GM18868 (cell line): Measurements from ENCODE around the gene FOXF1.

ENCODE experiments used
- ATAC-seq: cut with Tn5 transposase; IDR thresholded peaks from one replicate; pipeline ENCODE4 v1.9.1; 2021; ENCODE audit warnings: mild to moderate bottlenecking, moderate library complexity; ENCODE audit not compliant: unreplicated experiment

The FOXF1 gene

GRCh38 chr16:86492267-86492960 lies 17.9 kb upstream of the FOXF1 start:
- no peak for ATAC-seq

GRCh38 chr16:86492961-86493629 lies 17.2 kb upstream of the FOXF1 start:
- no peak for ATAC-seq

GRCh38 chr16:86494039-86494564 lies 16.2 kb upstream of the FOXF1 start:
- ATAC-seq = no peak

- ATAC-seq = no peak
Observed at GRCh38 chr16:86494565-86495356, 15.6 kb upstream of the FOXF1 start.

- no peak for ATAC-seq
Observed at GRCh38 chr16:86495357-86495701, 15.0 kb upstream of the FOXF1 start.

- no peak for ATAC-seq
Observed at GRCh38 chr16:86495756-86496261, 14.5 kb upstream of the FOXF1 start.

- no peak for ATAC-seq
Observed at GRCh38 chr16:86496262-86496928, 13.9 kb upstream of the FOXF1 start.

GRCh38 chr16:86496929-86497461 lies 13.3 kb upstream of the FOXF1 start:
- ATAC-seq = no peak

- ATAC-seq = no peak
Observed at GRCh38 chr16:86497551-86498021, 12.7 kb upstream of the FOXF1 start.

DNA sequence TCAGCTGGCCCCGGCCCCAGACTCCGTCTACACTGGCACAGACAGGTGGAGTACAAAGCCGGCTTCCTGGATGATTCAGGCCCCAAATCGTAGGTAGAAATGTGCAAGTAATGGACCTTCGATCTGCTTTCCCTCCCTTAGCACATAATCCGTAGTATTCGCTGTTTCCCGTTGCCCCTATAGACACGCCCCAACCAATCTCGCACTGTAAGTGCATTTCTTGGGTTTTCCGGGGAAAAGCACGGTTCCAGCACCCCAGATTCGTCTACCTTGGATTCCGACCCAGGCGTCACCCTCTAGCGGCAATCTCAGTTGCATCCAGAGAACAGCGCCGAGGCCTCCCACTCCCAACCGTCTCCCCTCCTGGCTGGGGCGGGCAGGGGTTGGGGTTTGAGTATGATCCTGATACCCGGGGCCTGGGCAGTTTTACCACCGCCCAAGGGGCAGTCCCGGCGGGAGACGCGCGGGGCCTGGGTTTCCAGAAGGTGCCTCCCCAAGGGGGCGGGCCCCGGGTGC lies 12.1 kb upstream of the FOXF1 start:
- no peak for ATAC-seq

GRCh38 chr16:86498671-86499439 lies 11.5 kb upstream of the FOXF1 start:
- ATAC-seq = no peak

DNA sequence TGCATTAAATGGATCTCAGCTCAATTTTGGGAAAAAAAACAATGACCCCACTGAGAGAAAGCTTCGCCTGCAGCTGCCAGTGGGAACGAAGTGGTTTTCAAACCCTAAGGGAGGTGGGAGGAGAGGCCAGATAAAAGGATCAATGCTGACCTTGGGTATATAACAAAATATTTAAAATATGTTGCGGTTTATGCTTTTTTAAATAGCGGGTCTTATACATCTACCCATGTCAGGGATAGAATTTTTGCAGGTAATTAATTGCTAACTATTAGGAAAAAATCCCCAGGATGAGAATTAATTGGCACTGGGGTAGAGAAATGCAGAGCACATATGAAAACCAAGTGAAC lies 10.9 kb upstream of the FOXF1 start:
- ATAC-seq = no peak

DNA sequence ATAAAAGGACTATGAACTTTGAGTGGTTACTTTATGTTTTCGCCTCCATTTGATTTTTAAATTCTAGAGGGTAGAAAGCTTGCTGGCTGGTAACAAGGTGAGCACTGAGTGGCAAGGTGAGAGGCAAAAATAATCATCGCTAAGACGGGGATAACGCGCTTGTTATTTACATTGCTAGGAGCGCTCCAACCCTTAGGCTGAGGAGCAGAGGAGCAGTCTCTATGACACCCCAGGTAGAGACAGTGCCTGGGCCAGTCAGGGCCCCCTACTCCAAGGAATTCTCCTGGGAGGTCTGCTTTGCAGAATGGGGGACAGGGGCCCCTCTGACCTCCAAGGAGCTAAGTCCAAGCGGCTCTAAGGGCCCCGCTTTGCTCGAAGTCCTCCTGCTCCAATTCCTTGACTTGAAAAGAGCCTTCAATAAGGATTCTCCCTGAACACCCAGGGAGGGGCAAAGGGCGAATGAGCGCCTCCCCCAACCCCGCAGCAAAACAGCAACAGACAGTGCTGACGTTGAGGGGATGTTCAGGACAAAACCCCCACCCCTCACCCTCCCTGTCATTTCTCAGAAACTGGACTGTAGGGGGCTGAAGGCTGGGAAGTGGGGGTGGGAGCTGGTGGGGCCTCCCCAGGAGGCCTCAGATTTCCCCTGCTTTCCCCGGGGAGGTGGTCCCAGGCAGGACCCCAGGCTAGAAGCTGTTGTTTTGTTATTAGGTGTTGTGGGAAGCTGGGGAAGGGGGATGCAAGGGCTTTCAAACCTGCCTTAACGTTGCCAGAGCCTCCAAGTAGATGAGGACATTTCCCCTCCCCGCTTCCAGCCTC lies 10.2 kb upstream of the FOXF1 start:
- no peak for ATAC-seq

- ATAC-seq = no peak
Observed at GRCh38 chr16:86500708-86501510, 9.4 kb upstream of the FOXF1 start.

DNA sequence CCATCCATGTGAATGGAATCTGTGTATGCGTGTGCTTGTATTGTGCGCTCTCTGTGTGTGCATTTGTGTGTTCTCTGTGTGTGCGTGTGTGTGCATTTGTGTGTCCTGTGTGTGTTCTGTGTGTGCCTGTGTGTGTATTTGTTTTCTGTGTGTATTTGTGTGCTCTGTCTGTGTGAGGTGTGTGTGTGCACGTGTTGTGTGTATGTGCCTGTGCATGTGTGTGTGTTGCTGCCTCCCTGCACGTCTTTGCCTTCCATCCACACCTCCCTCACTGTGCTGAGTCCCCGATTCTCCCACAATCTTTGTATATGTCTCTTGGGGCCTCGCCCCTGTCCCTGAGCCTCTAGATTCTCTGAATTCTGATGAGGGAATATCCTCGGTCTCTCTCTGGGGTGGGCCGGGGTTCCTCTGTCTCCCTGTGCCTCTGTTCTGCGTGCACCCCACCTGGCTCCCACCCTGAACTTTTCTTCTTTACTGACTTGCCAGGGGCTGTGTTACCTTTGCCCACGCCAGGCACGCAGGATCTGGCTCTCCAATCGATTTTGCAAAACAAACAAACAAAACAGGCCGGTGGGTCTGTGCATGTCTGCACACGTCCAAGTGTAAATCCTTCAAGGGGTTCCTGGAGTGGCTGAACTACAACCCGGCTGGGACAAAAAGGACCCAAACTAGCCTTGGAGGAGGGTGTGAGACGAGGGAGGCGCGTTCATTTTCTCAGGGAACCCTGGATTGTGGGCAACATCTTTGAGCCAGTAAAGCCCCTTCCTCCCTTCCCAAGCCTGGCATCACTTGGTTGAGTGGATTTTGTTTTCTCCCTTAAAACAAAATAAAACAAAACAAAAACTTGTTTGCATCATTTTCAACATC lies 8.1 kb upstream of the FOXF1 start:
- no peak for ATAC-seq

DNA sequence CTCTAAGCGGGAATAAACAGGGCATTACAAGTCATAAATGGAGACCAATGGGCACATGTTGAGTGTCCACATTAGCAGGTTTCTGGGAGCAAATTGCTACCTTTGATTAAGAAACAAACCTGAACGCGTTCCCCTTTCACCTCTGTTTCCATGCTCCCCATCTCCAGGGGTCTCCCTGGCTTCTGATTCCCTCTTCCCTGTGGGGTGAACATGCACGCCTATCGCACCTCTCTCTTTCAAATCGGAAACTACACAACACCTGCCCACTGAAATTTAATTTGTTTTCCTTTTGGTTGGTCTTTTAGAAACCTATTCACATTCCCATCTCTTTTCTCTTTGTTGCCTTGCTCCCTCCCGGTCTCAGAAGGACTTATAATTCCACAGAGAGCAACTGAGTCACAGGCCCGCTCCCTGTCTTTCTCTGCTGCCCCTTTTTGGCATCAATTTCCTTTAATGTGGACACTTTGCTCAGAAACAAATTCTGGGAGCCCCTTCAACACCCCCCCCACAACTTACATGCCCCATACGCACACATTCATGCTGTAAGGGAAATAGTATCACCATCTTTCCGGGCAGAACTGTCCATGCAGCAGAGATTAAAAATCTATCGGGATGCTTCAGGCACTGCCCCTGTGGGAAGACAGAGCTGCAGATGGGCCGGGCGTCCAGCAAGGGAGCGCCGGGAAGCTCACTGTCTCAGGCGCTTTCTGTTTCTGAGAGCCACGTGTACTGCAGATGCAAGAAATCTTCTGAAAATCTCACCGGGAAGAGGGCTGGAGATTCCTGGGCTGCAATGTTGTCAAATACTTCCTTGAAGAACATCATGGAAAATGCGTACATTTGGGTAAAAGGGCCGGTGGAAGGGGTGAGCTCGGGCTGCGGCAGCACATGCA lies 7.2 kb upstream of the FOXF1 start:
- ATAC-seq = no peak
